Mucosa of gallbladder (tissue), 1 donor: Measurements from ENCODE around the gene TIMM9. TPM values are rescaled to one million over a fixed set of nuclear protein-coding genes. Genes with fewer than 3 reads are reported as not detected.
"Not testable (repeated sequence)": the region's sequence is repeated elsewhere in the genome, so short reads cannot be mapped to it uniquely, and the experiment has no call there.

Source experiments
- DNase-seq: peaks from one replicate; pipeline ENCODE4 v3.0.0-alpha.2; 2020; ENCODE audit warnings: low spot score
- total RNA-seq: library from RNA; stranded (reverse); gene quantifications from one replicate; pipeline ENCODE4 v1.2.1, GENCODE V29; 2021
- donor health status: DM: no; HTN: no; CAD: no.

Gene TIMM9
- total RNA-seq, 1 donor from 2014 or later: 29.8 TPM

GRCh38 chr14:58398495-58398894, 28.8 kb downstream of the TIMM9 start:
- DNase-seq: no peak

GRCh38 chr14:58397156-58397555, 30.2 kb downstream of the TIMM9 start:
- no peak for DNase-seq

GRCh38 chr14:58395812-58396788, 31.2 kb downstream of the TIMM9 start, which contains the start of gene TOMM20L:
Gene TOMM20L (plus strand): TSS chr14:58395930. CDS start chr14:58395958, 28 bp downstream.
- peak; percentile 70 for DNase-seq

GRCh38 chr14:58395562-58395811, 31.8 kb downstream of the TIMM9 start:
- DNase-seq: no peak

- DNase-seq: no peak
These were observed 36.5 kb downstream of the TIMM9 start for GRCh38 chr14:58390830-58391229.

- no peak for DNase-seq
These were observed 50.5 kb downstream of the TIMM9 start for GRCh38 chr14:58376791-58377190.

GRCh38 chr14:58368956-58369355, 58.4 kb downstream of the TIMM9 start:
- DNase-seq: no peak

GRCh38 chr14:58367296-58367695, 60.0 kb downstream of the TIMM9 start:
- no peak for DNase-seq

- no peak for DNase-seq
These were observed 63.0 kb downstream of the TIMM9 start for GRCh38 chr14:58364316-58364715.

- DNase-seq: no peak
These were observed 64.4 kb downstream of the TIMM9 start for GRCh38 chr14:58362798-58363412.

GRCh38 chr14:58362272-58362671, 65.1 kb downstream of the TIMM9 start:
- not testable (repeated sequence) for DNase-seq

Other genes with a start within 250 kb of the TIMM9 start
- gene ACTR10, start 227.4 kb downstream of the TIMM9 start, total RNA-seq: 52.5 TPM
- 91.2 TPM for gene PSMA3, start 182.7 kb downstream of the TIMM9 start, total RNA-seq
- 25.3 TPM for gene ARID4A, start 129.0 kb downstream of the TIMM9 start, total RNA-seq
- gene TOMM20L, start 31.6 kb downstream of the TIMM9 start, total RNA-seq: not detected
- gene KIAA0586, start 188 bp upstream of the TIMM9 start, total RNA-seq: 16.0 TPM
- 19.8 TPM for gene DACT1, start 210.4 kb upstream of the TIMM9 start, total RNA-seq